ENCODE data around the gene GALNT17.

GALNT17 gene

DNA sequence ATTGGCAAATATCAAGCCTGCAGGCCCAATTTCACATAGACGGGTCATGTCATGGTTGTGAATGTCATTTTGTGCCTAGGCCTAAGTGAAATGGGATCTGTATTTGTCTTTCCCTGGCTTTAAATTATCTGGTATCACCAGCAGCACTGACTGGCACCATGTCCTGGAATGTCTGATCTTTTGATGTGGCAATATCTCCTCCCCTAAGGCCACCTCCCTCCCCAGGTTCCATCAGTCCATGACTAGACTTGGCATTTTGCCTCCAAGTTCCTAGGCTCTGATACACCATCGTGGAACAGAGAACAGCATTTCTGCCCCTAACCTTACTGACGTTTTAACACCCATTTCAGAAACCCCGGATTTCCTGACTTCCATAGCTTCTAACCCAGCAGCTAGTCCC lies 513.9 kb downstream of the GALNT17 start:
- DNase-seq, result no peak

DNA sequence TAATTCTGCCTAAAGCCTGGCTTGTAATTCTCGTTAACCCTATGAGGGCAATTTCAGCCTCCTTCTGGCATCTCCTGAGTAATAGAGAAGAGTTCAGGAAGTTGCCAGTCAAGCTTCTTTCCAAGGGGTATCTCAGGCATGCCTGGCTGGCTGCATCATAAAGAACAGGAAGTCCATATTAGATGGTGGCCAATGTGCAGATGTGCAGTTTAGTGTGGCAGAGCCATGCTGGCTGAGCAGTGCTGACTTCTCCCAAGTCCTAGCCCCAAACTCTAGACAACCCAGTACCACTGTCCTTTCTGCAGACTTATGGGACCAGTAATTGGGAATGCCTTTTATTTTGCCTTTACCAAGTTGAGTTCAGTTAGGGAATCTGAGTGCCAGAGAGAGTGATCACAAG lies 517.9 kb downstream of the GALNT17 start:
- DNase-seq, result no peak

DNA sequence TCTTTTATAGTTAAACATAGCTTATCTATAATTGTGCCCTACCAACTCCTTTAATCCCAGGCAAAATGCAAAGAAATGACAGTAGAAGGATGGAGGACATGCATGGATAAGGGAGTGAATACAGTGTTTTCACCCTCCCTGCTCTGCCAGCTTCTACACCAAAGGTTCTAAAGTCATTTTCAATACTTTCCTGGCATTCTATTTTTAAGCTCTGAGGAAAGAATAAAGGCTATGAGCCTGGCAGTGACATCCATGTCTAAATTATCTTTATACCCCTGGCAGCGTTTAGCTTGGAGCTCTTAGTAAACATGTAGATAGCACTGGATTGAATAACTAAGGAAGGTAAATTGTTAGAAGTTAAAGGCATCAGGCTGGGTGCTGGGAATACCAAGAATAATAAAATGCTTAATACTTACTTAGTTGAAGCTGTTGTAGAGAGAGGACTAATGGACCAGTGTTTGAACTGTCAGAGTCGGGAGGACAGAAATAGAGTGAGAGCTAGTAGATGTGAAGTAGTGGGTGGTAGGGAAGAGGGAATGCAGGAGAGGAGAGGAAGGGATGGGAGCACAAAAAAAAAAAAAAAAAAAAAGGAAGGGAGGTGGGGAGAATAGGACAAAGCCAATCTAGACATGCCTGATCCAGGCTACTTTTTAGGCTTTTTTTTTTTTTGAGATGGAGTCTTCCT lies 518.9 kb downstream of the GALNT17 start:
- DNase-seq, result no peak

DNA sequence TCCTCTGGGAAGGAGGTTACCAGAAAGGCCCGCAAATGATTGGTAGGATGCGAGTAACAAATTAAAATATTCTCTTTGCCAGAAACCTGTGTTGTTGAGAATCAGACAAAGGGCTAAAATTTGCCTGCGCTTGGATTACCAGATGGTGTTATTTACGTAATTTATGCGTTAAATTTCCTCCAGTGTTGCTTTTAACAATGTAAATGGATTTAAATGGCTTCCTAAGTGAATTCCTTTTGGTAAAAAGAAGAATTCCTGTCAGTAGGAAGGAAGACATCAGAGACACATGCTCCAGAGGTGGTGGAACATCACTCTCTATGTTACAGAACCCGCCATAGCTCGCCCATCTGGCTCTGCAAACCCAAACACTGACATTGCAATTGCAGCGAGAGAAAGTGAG lies 520.6 kb downstream of the GALNT17 start:
- no peak for DNase-seq

DNA sequence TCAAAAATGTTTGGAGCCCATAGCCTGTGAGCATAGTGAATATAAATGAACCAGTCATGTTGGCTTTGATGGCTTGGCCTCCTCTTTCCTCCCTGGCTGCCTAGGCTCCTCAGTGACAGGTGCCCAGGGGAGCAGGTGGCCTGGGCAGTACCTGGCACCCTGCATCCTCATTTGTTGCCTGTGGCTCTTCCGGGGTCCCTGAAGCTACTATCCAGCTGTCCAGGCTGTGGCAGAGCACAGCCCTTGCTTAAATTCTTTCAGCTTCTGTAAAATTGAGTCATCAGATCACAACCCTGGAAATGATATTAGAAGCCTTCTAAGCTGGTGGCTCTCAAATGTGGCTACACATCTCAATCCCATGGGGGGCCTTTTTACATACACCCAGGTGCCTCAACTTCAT lies 525.4 kb downstream of the GALNT17 start:
- no peak for DNase-seq

DNA sequence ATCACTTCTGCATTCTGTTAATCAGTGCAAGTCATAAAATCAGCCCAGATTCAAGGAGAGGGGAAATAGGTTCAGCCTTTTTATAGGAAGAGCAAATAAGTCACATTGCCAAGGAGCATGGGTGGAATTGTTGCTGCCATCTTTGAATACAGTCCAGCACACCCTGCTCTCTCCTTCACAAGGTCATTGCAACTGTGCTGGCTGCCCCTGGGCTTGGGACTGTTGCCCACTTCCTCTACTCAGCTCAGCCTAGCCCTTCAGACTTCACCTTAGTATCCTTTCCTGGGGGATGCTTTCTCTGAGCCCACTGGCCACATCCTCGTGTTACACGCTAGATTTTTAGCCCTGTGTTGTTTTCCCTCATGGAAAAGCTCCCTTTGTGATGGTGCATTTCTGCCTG lies 527.7 kb downstream of the GALNT17 start:
- no peak for DNase-seq

DNA sequence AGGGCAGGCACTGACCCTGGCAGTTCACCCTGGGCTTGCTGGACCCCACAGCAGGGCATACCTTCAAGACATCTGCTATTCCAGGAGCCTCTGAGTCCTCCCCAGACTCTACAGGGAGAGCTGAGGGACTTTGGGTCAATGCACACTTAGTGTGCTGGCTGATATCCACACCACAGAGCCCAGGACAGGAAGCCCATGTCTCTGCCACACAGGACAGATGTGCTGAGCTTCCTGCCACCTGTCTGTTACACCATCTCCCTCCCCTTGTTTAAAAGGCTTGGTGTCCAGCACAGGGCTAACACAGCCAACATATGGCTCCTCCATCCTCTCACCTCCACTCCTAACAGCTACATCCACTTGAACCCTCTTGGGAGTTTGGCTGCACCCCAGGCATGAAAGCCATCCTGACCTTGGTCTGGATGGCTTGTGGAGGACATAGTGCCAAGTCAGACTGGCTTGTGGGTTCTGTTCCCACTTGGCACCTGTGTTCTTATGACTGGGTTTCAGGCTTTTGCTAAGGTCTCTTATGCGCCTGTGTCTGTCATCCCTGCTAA lies 529.8 kb downstream of the GALNT17 start:
- DNase-seq, result no peak

DNA sequence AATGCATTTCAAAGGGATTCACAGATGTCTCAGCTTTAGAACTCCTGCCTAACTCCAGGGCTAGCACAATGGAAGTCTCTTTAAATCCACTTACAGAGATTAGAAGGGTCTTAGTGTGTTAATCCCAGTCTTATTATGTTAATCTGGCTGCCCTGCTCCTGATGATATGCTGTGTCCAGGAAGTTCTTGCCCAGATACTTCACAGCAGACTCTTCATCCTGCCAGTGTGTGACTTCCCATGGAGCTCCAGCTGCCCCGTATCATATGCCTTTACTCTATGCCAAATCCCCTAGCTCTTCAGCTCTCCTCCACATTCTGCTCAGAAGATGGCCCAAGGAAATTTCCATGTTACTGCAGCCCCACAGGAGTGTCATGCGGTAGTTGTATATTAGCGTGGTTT lies 533.8 kb downstream of the GALNT17 start:
- DNase-seq, result no peak

DNA sequence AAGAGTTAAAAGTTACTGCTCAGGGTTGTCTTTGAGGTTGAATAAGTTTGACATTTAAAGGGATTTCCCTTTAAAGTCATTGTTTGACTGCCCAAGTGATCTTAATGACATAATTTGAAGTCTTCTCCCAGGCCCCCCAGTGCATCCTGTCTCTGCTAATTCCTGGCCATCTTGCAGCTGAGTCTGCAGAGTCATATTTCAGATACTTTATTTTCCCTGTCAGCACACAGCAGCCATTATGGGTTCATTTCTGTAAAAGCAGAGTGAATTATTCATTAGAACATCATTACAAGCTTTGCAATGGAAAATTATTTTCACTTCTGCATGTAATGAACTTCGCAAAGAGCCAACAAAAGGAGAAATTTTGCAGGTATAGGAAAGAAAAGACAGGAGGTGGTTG lies 536.6 kb downstream of the GALNT17 start:
- no peak for DNase-seq

DNA sequence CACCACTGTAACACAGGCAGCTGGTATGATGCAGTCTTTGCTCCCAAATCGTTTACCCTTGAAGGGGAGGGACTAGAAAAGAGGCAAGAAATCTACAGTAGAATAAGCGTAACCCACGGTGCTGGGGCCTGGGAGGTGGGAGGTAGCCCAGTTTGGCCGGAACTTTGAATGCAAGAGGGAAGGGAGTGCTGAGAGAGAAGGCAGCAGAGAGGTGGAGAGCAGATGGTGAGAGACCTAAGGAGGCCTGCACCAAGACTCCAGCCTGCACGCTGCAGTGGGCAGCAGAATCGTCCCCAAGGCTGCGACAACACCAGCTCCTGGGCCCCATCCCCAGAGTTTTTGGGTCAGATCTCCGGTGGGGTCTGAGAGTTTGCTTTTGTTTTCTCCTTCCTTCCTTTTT lies 547.5 kb downstream of the GALNT17 start:
- DNase-seq, result no peak

DNA sequence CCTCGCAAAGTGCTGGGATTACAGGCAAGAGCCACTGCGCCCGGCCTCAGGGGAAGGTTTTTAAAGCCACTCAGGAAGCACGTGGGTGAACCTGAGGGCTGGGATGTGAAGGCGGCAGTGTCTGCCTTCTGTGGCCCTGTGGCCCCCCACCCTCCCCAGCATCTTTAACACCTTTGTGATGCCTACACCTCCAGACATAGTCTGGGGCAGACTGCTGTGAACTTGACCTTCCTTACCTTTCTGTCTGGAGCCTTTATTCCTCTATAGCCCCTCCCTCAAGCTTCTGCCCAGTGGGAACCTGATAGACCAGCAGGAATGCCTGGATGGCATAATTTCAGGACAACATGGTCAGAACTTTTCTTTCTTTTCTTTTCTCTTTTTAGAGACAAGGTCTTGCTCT lies 550.2 kb downstream of the GALNT17 start:
- no peak for DNase-seq

DNA sequence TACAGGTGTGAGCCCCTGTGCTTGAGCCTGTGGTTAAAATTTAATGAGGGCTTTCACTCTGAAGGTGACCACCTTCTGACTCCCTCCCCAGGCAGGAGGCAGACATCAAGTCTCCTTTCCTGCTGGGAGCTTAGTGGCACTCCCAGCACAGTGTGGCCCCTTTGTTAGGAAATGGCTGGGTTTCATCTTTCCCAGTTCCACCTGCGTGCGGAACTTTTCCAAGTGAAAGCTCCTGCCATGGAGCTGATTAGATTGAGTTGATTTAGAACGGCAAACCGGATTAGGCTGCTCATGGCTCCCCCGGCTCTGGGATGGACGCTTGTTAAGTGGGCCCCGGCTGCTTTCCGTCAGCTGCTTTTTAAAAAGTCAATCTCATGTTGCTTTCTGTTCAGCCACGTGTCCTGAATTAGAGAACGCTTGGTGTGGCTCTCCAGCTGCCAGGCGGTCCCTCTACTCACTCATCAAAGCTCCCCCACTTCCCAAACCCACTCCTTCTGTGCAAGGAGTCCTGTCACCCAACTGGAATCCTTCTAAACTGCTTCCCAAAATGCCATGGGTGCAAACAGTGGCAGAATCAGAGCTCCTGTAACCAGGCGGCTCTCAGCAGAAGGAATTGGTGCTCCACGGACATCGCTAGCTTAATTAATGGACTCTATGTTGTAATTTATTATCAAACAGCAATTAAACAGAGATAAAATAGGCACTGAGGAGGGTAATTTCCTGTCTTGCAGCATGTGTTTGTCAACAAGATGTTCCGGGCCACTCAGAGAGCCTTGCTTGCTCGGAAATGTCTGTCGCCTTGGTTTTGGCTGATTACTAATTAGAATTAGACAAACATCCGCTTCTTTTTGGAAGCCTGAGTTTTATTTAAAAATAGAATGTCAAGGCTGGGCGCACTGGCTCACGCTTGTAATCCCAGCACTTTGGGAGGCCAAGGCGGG lies 551.2 kb downstream of the GALNT17 start:
- DNase-seq, result no peak

DNA sequence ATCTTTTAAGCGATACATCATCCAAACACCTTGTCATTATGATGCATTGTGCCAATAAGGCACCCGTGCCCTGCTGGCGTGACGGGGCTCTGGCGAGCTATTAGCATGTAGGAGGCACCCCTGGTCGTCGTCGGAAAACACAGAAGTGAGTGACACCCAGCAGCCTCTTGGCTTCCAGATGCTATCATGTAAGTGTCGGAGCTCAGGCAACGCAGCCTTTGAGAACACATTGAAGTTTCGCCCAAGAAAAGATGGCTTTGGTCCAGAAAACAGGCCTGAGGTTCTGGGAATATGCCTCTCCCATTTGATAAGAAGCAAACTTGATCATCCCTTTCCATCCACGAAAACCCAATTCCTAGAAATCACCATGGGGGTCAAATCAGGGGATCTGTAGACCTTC lies 555.3 kb downstream of the GALNT17 start:
- no peak for DNase-seq

DNA sequence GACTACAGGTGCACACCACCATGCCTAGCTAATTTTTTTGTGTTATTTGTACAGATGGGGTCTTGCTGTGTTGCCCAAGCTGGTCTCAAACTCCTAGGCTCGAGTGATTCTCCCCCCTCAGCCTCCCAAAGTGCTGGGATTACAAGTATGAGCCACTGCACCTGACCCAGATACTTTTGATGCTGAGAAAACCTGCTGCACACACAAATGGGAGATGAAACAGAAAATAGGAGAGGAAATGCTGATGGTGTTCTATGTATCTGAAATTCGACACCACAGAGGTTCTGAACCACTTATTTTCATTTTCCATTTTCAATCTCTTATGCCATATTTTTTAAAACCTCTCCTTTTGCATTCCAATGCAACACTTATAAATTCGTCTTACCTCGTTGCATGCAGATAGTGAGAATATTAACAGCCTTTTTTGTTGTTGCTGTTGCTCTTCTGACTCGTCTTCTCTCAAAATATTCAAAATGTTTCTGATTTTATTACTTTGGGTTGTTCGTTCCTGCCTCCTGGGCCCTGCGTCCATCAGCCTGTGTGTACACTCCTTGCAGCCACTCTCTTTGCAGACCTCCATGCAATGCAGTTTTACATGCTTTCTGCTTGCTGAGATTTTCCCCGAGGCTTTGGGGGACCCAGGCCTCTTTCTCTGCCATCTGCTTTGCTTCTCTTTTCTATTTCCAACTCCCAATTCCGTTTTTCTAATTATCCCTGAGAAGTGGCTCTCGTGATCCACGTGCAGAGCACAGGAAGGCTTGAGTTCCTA lies 556.1 kb downstream of the GALNT17 start:
- no peak for DNase-seq

DNA sequence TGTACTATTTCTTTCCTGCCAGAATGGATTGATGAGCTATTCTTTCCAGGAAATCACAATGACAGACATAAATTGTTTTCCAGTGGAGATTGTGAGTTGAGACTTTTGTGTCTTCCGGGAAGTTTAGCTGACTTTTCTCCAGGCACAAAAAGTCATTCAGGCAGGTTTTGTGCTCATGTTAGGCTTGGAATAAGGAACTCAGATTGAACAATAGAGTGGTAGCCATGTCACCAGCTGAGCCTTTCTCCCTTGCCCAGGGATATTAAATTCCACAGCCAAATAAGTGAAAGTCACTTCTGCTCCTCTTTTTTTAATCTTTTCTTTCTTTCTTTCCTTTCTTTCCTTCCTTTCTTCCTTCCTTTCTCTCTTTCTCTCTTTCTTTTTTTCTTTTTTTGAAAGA lies 559.6 kb downstream of the GALNT17 start:
- DNase-seq, result no peak

DNA sequence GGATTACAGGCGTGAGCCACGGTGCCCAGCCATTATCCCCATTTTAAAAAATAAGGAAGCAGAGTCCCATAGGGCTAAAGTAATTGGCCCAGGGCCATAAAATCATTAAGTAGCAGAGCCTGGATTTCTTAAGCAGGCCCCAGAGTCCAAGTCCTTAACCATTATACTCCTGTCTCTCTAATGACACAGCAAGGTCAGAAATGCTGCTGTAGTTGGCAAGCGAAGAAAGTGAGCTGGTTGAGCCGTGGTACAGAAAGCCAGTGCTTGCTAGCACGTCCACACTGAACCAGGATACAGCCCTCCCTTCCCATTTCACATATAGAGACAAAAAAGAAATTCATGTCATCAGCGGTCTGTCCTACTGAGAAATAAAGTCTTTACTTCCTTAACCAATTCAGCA lies 562.7 kb downstream of the GALNT17 start:
- DNase-seq, result no peak

DNA sequence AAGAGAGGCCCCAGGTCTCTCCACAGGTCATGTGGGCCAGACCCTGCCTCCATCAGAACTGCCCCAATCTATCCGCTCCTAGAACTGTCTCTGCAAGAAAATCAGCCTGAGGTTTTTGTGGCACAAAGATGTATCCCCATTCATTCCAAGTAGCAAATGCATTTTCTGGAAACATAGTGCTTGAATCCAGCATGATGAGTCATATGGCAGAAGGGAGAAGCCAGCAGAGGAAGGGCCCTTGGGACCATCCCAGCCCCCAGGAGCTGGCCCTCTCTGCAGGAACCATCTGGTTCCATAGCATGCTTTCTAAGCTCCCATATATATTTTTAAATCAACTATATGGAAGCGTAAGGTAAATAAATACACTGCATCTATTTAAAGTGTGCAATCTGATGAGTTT lies 563.2 kb downstream of the GALNT17 start:
- DNase-seq, result no peak

DNA sequence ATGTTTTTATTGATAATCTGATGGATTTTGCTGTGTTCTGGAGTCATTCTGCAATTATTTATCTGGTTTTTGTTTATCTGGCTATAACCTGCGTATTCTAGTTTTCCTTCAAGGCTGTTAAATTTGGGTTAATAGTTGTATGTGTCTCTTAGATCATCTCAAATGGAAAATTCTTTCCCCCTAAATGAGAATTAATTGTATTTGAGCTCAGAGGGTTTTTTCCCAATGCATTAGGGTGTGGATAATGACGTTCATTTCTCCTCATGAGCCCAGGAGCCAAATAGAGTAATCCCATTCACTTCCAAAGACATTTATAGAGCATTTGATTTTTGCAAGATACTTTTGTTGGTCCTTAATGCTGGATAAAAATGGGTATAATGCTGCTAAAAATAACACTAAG lies 564.6 kb downstream of the GALNT17 start:
- DNase-seq, result no peak

DNA sequence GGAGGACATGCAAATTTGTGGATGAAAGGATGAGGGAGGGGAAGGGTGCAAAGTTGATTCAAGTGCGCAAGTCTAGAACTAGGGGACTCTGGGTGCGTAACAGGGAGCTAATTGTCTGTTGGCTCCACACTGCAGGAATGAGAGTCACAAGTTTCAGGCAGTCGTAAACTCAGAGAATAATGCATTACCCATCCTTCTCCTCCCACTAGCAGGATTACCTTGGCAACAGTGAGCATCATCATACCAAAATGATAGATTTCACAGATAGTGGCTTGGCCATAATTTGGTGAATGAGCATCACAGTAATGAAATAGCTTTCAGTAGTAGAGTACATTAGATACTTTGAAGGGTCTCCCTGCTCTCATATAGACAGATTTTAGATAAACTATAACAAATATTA lies 565.5 kb downstream of the GALNT17 start:
- no peak for DNase-seq

DNA sequence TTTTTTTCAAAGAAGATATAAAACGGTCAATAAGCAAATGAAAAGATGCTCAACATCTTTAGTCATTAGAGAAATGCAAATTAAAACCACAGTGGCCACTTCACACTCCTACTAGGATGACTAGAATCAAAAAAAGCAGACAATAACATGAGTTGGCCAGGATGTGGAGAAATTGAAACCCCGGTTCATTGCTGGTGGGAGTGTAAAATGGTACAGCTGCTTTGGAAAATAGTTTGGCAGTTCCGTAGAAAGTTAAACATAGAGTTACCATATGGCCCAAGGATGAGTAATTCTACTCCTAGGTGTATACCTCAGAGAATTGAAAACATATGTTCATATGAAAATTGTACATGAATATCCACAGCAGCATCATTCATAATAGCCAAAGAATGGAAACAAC lies 573.3 kb downstream of the GALNT17 start:
- DNase-seq, result no peak

DNA sequence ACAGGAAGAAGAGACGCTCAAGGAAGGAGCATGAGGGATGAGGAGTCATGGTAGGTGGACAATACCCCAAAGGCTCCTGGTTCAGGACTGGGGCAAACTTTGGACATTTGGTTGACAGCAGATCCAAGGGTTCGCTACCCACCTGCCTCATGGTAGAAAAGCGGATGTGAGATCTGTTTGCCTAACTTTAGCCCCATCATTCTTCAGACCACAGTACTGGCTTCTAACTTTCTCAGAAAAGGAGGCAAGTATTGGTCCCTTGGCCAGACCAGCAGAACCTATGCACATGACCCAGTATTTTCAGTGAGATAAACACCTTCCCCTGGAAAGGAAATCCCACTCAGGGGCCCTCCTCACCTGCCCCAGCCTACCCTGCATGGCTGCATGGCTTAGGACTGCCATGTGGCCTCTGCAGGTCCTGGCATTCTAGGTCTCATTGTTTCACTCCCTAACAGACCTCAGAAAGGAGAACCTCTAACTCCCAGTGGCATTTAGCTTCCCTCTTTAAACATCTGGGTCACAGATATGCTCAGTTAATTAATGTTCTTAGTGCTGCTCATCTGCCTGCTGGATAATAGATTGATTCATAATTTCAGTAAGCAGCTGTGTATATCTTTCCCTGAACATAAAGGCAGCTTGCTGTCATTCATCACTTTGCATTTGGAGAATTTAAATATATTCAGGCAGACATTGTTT lies 574.1 kb downstream of the GALNT17 start:
- no peak for DNase-seq

DNA sequence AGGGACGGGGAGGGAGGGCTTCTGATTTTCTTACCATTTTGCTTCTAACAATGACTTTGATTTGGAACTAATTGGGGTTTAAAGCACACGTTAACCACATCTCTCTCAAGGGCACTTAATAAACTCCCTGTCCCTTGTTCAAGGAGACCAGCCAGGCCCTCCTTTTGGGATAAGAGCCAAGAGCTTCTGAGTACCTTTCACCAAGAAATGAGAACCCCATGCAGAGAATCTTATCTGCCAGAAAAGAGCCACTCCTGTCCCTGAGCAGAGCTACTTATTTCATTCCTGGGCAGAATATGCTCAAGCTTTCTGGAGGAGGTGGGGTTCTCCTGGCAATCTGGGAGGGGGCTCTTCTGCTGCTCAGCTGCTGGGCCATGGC lies 574.6 kb downstream of the GALNT17 start:
- no peak for DNase-seq

DNA sequence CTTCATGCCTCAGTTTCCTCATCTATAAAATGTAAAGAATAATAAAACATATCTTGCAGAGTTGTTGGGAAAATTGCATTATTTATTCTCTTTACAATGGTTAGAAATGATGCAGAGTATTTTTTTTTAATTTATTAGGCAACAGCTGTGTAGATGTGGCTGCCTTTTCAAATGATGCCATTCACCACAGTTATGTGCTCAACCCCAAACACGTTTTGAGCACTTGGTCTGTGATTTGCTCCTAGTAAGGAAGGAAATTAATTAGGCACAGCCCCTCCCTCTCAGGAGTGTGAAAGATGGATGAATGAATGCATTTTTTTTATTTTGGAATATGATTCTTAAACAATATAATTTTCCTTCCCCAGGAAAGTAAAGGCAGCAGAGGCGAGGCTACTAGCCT lies 575.1 kb downstream of the GALNT17 start:
- no peak for DNase-seq

Data from NCI-H226 (cell line).